Body of pancreas (tissue), 4 donors: Measurements from ENCODE around the gene GFOD1.

Source experiments
- POLR2A ChIP-seq, 3 donors: fragments of 450-650 bp; IDR thresholded peaks; one replicate each; pipeline ENCODE4 v1.6.1; 2016; ENCODE audit warnings: antibody characterized with exemption in 3 of 3, mild to moderate bottlenecking in 2 of 3
- TF ChIP-seq, protein P1 (sequence below), 7 experiments: fragments of 450-650 bp in 4 of 7; fragments of 200-600 bp in 3 of 7; sonication (generic) in 3 of 7; IDR thresholded peaks; one replicate each; pipeline ENCODE4 v1.5.1; 2016 to 2019; ENCODE audit warnings: antibody characterized with exemption in 7 of 7

GRCh38 chr6:13517116-13517515 lies 29.7 kb upstream of the GFOD1 start:
- TF ChIP-seq, protein P1, sequence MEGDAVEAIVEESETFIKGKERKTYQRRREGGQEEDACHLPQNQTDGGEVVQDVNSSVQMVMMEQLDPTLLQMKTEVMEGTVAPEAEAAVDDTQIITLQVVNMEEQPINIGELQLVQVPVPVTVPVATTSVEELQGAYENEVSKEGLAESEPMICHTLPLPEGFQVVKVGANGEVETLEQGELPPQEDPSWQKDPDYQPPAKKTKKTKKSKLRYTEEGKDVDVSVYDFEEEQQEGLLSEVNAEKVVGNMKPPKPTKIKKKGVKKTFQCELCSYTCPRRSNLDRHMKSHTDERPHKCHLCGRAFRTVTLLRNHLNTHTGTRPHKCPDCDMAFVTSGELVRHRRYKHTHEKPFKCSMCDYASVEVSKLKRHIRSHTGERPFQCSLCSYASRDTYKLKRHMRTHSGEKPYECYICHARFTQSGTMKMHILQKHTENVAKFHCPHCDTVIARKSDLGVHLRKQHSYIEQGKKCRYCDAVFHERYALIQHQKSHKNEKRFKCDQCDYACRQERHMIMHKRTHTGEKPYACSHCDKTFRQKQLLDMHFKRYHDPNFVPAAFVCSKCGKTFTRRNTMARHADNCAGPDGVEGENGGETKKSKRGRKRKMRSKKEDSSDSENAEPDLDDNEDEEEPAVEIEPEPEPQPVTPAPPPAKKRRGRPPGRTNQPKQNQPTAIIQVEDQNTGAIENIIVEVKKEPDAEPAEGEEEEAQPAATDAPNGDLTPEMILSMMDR (IDR thresholded peaks at IDR 0.05) = no peak
- TF ChIP-seq POLR2A (IDR thresholded peaks at IDR 0.05) = no peak
